HepG2 (cell line): ENCODE results near the gene CAMK2A. TPM values are rescaled to one million over a fixed set of nuclear protein-coding genes. Genes with fewer than 3 reads are reported as not detected.

ENCODE experiments used
- ATAC-seq: fragments of 200-7000 bp; cut with Tn5 transposase; 3 replicates; pipeline ENCODE4 v1.9.1; 2020; ENCODE audit warnings: mild to moderate bottlenecking, moderate library complexity
- BruUV-seq: library from RNA; stranded (reverse); fragments of 400-500 nt; replicated peaks from 2 replicates; lab custom pipeline; 2021; lab: Mats Ljungman, UMichigan
- CTCF ChIA-PET: fragments of 300-600 bp; formaldehyde crosslinking; extraction: SDS; loops from one replicate; lab custom pipeline; 2021; ENCODE audit warnings: low total read pairs, inconsistent platforms, low intra/inter-chr PET ratio; lab: Yijun Ruan, JAX
- POLR2A ChIA-PET: fragments of 350-600 bp; sonication (Branson Sonifier 250); formaldehyde crosslinking; loops from one replicate; lab custom pipeline; 2020; ENCODE audit warnings: antibody characterized with exemption, inconsistent platforms; lab: Yijun Ruan, JAX
- DNase-seq: peaks from one replicate; pipeline ENCODE4 v3.0.0-alpha.2; 2015; ENCODE audit warnings: low spot score
- FAIRE-seq: peaks from 3 replicates; lab custom pipeline; 2011; peaks lifted over from hg19 to GRCh38; lab: Jason Lieb, UNC
- H2AFZ ChIP-seq: one replicate; pipeline ENCODE4 v1.6.1; 2011; ENCODE audit warnings: low read length, inconsistent platforms
- H3K27ac ChIP-seq: fragments of 300-600 bp; 3 replicates; pipeline ENCODE4 v1.8.0; 2011; ENCODE audit warnings: mixed run types, mild to moderate bottlenecking, mixed read lengths, low read length, inconsistent platforms; ENCODE audit not compliant: insufficient read depth; ENCODE audit errors: extremely low read length
- H3K27me3 ChIP-seq, 2 experiments: fragments of 200-600 bp in 1 of 2; 2 replicates in 1 of 2; 3 replicates in 1 of 2; pipeline versions ENCODE4 v1.6.0 to v1.8.0; 2011; ENCODE audit warnings: low read length in 2 of 2, mild to moderate bottlenecking in 2 of 2, moderate library complexity in 2 of 2, inconsistent platforms in 1 of 2; ENCODE audit not compliant: insufficient read depth in 2 of 2, control insufficient read depth in 1 of 2
- H3K36me3 ChIP-seq, 2 experiments: fragments of 200-600 bp in 1 of 2; replicated peaks in 1 of 2; 2 replicates in 1 of 2; 3 replicates in 1 of 2; pipeline versions ENCODE4 v1.5.1 to v1.8.0; 2011; ENCODE audit warnings: low read length in 2 of 2, inconsistent platforms in 1 of 2; ENCODE audit not compliant: insufficient read depth in 2 of 2, control insufficient read depth in 1 of 2
- H3K4me1 ChIP-seq: 2 replicates; pipeline ENCODE4 v1.5.1; 2012; ENCODE audit warnings: low read length, inconsistent platforms; ENCODE audit not compliant: insufficient read depth
- H3K4me2 ChIP-seq: 2 replicates; pipeline ENCODE4 v1.6.0; 2011; ENCODE audit warnings: low read depth, low read length, inconsistent platforms
- H3K4me3 ChIP-seq, 3 experiments: fragments of 200-600 bp in 1 of 3; sonication (generic), shearing (Covaris generic) in 1 of 3; replicated peaks in 1 of 3; 2 replicates each; pipeline ENCODE4 v1.5.1; 2011 to 2016; ENCODE audit warnings: low read length in 3 of 3, inconsistent platforms in 2 of 3, low read depth in 2 of 3, mild to moderate bottlenecking in 2 of 3, control low read depth in 1 of 3, mixed read lengths in 1 of 3; ENCODE audit not compliant: insufficient read depth in 1 of 3
- H3K79me2 ChIP-seq: one replicate; pipeline ENCODE4 v1.6.1; 2011; ENCODE audit warnings: low read length, inconsistent platforms; ENCODE audit not compliant: insufficient read depth
- H3K9ac ChIP-seq: 2 replicates; pipeline ENCODE4 v1.6.0; 2011; ENCODE audit warnings: mild to moderate bottlenecking, low read depth, low read length, inconsistent platforms; ENCODE audit not compliant: insufficient read depth
- H3K9me3 ChIP-seq: 2 replicates; pipeline ENCODE4 v1.5.1; 2012; ENCODE audit warnings: mild to moderate bottlenecking, low read length
- H4K20me1 ChIP-seq: 2 replicates; pipeline ENCODE4 v1.6.0; 2011; ENCODE audit warnings: inconsistent platforms, mild to moderate bottlenecking, low read length, moderate library complexity; ENCODE audit not compliant: insufficient read depth
- FLYWCH1 ChIP-seq: sonication (generic); formaldehyde crosslinking; IDR thresholded peaks from 2 replicates; pipeline ENCODE4 v1.8.1; 2023; ENCODE audit warnings: mild to moderate bottlenecking, missing genetic modification reagents
- FOXM1 ChIP-seq: sonication (generic); formaldehyde crosslinking; IDR thresholded peaks from 2 replicates; pipeline ENCODE4 v1.5.0; 2020; ENCODE audit warnings: missing genetic modification reagents
- GLMP ChIP-seq: sonication (generic); formaldehyde crosslinking; IDR thresholded peaks from 2 replicates; pipeline ENCODE4 v1.9.0; 2021; ENCODE audit warnings: missing genetic modification reagents, mild to moderate bottlenecking, borderline replicate concordance
- HDAC6 ChIP-seq: fragments of 200-600 bp; sonication (generic); IDR thresholded peaks from 2 replicates; pipeline ENCODE4 v1.7.0; 2017; ENCODE audit warnings: mild to moderate bottlenecking, antibody characterized with exemption, low read length, low read depth
- MAX ChIP-seq: IDR thresholded peaks from 2 replicates; pipeline ENCODE4 v1.6.1; 2012; ENCODE audit warnings: inconsistent platforms
- ZNF441 ChIP-seq: sonication (generic); formaldehyde crosslinking; IDR thresholded peaks from 2 replicates; pipeline ENCODE4 v1.7.0; 2021; ENCODE audit warnings: missing genetic modification reagents, borderline replicate concordance
- ZNF652 ChIP-seq: IDR thresholded peaks from 2 replicates; pipeline ENCODE4 v1.6.1; 2016; ENCODE audit warnings: low read depth, borderline replicate concordance
- ZNF841 ChIP-seq: sonication (generic); formaldehyde crosslinking; IDR thresholded peaks from 2 replicates; pipeline ENCODE4 v1.8.1; 2023; ENCODE audit warnings: missing genetic modification reagents, borderline replicate concordance
- ZUFSP ChIP-seq: sonication (generic); formaldehyde crosslinking; IDR thresholded peaks from 2 replicates; pipeline ENCODE4 v1.9.0; 2021; ENCODE audit warnings: missing genetic modification reagents, mild to moderate bottlenecking, borderline replicate concordance
- WGBS: methylation state at CpG from one replicate; pipeline ENCODE4 v1.1.6; 2017; ENCODE audit warnings: low lambda C conversion rate; 5-methylcytosine and 5-hydroxymethylcytosine counted together
- in situ Hi-C: cut with HindIII; loops from 2 replicates; pipeline ENCODE4 v1.10.0; 2017; ENCODE audit warnings: low pct_unique_long_range_greater_than_20kb; ENCODE audit not compliant: extremely low pct_ligation_motif_present
- intact Hi-C: fragments of 100-400 bp; cut with micrococcal nuclease; formaldehyde crosslinking; loops from one replicate; pipeline ENCODE4 v1.10.0; 2022; ENCODE audit not compliant: unreplicated experiment
- polyA plus RNA-seq, 8 experiments: library from polyadenylated mRNA; depleted of rRNA in 3 of 8; stranded (reverse) in 7 of 8; unstranded in 1 of 8; fragments of >200 nt; fragmentation: Illumina TruSeq in 4 of 8; extraction: Trizol in 4 of 8; gene quantifications; 2 replicates each; pipeline versions ENCODE4 v1.2.1 to v1.2.3, GENCODE V29; 2011 to 2016; ENCODE audit warnings: low read depth in 4 of 8, missing spikeins in 1 of 8, mixed read lengths in 1 of 8; ENCODE audit not compliant: insufficient read depth in 1 of 8
- total RNA-seq, 5 experiments: library from RNA; depleted of rRNA; stranded (reverse); fragments of >200 nt; fragmentation: Illumina TruSeq; extraction: Trizol; gene quantifications; 2 replicates each; pipeline ENCODE4 v1.2.3, GENCODE V29; 2016; ENCODE audit warnings: low read depth in 1 of 5

CAMK2A gene
- total and polyA plus RNA-seq, 2 of the 13 experiments (the other 11 are each of a cell fraction or from before 2014, with no cell fraction given) = 0.11 TPM; not detected in 1

- WGBS = 12% methylated on average over 5 of the region's 5 CpGs
- no peaks in the 10 kb centered on the region for H3K9me3 ChIP-seq
- no peak overlapping the region for H2AFZ ChIP-seq
- no peak for FAIRE-seq
- no peak overlapping the region for H3K9ac ChIP-seq
- H3K27me3 ChIP-seq = peaks cover 4 to 13% of the 10 kb centered on the region in 2 experiments; a peak in 4 of 5 replicates
- H3K79me2 ChIP-seq = no peaks in the 10 kb centered on the region
- no peak for DNase-seq
- H3K27ac ChIP-seq = no peak overlapping the region
- in situ Hi-C loops = no loop called here
- BruUV-seq = no TSS peak
- H3K4me1 ChIP-seq = peaks cover 27% of the 10 kb centered on the region
- ChIA-PET POLR2A (no interaction called here), CTCF (no interaction called here)
- ATAC-seq = no peak
- intact Hi-C loops = no loop called here
- TF ChIP-seq FLYWCH1 (CRISPR knock-in tag) (no peak), GLMP (CRISPR knock-in tag) (no peak), MAX (no peak), FOXM1 (no peak), ZNF441 (CRISPR knock-in tag) (no peak), HDAC6 (no peak), ZNF652 (no peak), ZUFSP (no peak), ZNF841 (CRISPR knock-in tag) (no peak)
- H4K20me1 ChIP-seq = no peaks in the 10 kb centered on the region
- H3K4me3 ChIP-seq = no peak overlapping the region
- no peak overlapping the region for H3K4me2 ChIP-seq
- no peaks in the 10 kb centered on the region for H3K36me3 ChIP-seq
Observed at GRCh38 chr5:150181027-150181426, 108.5 kb downstream of the CAMK2A start.
